Central memory CD8-positive, alpha-beta T cell (primary cell): Measurements from ENCODE around the gene IGSF3.
"Not testable (repeated sequence)": the region's sequence is repeated elsewhere in the genome, so short reads cannot be mapped to it uniquely, and the experiment has no call there.

Source experiments
- ATAC-seq: fragments of 150-1000 bp; cut with Tn5 transposase; replicated peaks from 2 replicates; pipeline ENCODE4 v1.10.0; 2022; ENCODE audit warnings: mild to moderate bottlenecking, moderate FRiP score, moderate number of reproducible peaks; ENCODE audit not compliant: poor library complexity, severe bottlenecking; ENCODE audit errors: extremely low read depth
- DNase-seq, 2 donors: peaks; one replicate each; pipeline ENCODE4 v3.0.0; 2021; ENCODE audit warnings: low spot score in 2 of 2
- H3K27ac Mint-ChIP-seq: one replicate; pipeline ENCODE4 v1.8.0; 2022; ENCODE audit warnings: low read depth, mild to moderate bottlenecking, moderate library complexity, mixed read lengths
- H3K27me3 Mint-ChIP-seq: one replicate; pipeline ENCODE4 v1.8.0; 2022; ENCODE audit warnings: mixed read lengths
- H3K36me3 Mint-ChIP-seq: one replicate; pipeline ENCODE4 v1.8.0; 2022; ENCODE audit warnings: mild to moderate bottlenecking, moderate library complexity, mixed read lengths; ENCODE audit not compliant: insufficient read depth
- H3K4me1 Mint-ChIP-seq: one replicate; pipeline ENCODE4 v1.8.0; 2022; ENCODE audit warnings: mixed read lengths
- H3K4me3 Mint-ChIP-seq: one replicate; pipeline ENCODE4 v1.8.0; 2022; ENCODE audit warnings: mild to moderate bottlenecking, moderate library complexity, mixed read lengths
- H3K9me3 Mint-ChIP-seq: one replicate; pipeline ENCODE4 v1.8.0; 2022; ENCODE audit warnings: mixed read lengths

IGSF3 gene

DNA sequence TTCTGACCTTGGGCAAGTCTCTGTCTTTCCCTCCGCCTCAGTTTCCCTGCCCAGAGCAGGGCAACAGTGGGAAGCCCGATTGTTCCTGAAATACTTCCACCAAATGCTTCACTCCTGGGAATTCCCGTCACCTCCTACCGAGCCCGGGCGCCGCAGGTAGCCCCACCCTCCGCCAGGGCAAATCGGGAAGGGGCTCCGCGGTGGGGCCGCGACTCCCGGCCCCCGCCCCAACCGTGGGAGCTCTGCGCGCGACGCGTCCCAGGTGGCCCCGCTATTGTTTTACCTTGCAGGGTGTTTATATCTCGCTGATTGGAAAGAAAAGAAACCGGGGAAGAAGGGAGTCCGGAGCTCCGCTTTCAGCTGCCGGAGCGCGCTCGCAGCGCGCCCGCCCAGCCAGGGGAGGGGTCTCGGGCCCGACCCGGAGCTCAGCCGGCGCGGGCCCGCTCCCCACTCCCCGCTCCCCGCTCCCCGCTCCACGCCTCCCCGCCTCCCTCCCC is 407 bp downstream of the IGSF3 start:
- Mint-ChIP-seq H3K4me1 (no peaks in the 10 kb centered on the region), H3K27ac (no peak overlapping the region), H3K9me3 (no peaks in the 10 kb centered on the region), H3K36me3 (peaks cover 1% of the 10 kb centered on the region), H3K27me3 (peaks cover 64% of the 10 kb centered on the region), H3K4me3 (peak overlapping the region; percentile 72)
- peak; percentile 26 for ATAC-seq
- no peak for DNase-seq

DNA sequence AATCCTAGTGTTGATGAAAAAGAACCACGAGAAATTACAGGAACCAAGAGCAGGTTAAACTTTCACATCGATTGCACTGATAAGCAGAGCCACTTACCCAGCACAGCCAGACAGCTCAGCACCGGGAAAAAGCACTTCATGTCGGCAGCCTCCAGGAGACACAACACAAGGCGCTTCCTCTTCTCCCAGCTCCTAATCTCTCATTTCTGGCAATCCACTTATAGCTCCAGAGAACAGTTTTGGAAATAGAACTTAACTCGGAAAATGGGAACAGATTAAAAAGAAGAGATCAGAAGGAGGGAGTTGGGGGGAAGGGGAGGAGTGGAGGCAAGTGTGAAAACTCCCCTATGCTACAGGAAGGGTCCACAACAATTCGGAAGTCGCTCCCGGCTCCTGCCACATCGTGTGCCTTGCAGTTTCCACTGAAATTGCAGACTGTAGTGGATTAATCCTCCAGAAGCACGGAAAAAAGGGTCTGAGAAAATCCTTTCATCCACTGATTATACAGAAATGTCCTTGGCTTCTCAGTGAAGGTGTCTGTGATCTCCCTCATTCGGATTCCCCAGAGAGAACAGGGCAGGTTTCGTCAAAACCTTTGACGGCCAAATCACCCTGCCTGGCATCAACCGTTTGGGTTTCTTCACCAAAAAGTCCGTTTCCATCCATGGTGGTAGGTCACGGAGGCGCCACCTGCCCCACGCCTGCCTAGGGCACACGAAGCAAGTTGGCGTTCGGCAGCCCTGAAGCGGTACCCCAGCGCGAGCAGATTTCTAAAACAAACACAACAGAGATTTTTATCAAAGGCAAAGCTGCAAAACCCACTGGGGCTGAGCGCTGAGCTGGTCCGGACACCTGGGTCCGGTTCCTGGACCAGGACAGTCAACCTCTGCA is 1.1 kb downstream of the IGSF3 start:
- Mint-ChIP-seq H3K36me3 (peaks cover 1% of the 10 kb centered on the region), H3K4me3 (peak overlapping the region; percentile 72), H3K27ac (no peak overlapping the region), H3K9me3 (no peaks in the 10 kb centered on the region), H3K27me3 (peaks cover 64% of the 10 kb centered on the region), H3K4me1 (no peaks in the 10 kb centered on the region)
- DNase-seq (no peak), ATAC-seq (no peak)

DNA sequence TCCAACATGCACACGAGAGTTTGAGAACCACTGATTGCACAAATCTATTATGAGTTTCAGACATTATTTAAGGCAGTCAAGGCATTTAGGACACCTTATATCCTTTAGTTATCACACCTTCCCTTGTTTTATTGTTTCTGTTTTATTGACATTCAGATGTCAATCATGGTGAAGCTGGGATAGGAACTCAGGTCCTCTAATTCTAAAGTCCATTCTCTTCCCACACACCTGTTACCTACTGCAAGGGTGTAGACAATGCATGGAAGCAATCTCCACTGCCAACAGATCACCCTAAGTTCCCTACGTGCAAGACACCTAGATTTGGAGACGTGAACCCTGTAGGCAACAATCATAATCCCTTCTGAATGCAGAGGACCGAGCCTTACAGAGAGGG is 2.6 kb downstream of the IGSF3 start:
- Mint-ChIP-seq H3K9me3 (no peaks in the 10 kb centered on the region), H3K36me3 (peaks cover 1% of the 10 kb centered on the region), H3K27ac (no peak overlapping the region), H3K4me3 (no peak overlapping the region), H3K27me3 (peaks cover 64% of the 10 kb centered on the region), H3K4me1 (no peaks in the 10 kb centered on the region)
- ATAC-seq, result no peak
- DNase-seq, result no peak

DNA sequence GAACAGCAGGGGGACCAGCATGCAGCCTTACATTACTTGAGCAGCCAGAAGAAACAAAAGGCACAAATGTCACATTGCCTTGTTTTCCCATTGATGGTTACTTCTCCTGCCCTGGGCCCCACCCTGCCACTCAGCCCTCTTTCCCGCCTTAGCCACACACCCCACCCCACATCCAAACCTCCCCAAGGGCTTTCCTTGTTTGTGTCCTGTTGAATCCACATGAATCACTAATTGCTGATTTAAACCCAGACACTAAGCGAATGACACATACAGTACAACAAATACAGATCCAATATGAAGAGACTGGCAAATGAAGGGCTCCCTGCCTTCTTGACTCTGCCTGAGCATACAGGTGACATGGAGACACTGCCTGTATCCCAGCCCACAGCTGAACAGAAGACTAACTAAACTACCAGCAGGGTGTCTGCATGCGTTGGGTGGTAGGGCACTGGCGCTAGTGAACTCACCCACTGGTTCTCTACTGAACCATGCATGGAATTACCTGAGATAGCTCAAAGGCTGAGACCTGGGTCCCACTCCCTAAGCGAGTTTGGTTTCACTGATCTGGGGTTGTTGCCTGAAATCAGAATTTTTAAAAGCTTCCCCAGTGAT is 3.1 kb downstream of the IGSF3 start:
- no peak overlapping the region for H3K27ac Mint-ChIP-seq
- no peaks in the 10 kb centered on the region for H3K4me1 Mint-ChIP-seq
- peaks cover 1% of the 10 kb centered on the region for H3K36me3 Mint-ChIP-seq
- no peaks in the 10 kb centered on the region for H3K9me3 Mint-ChIP-seq
- H3K4me3 Mint-ChIP-seq, result no peak overlapping the region
- no peak for ATAC-seq
- DNase-seq, result no peak
- peaks cover 62% of the 10 kb centered on the region for H3K27me3 Mint-ChIP-seq

DNA sequence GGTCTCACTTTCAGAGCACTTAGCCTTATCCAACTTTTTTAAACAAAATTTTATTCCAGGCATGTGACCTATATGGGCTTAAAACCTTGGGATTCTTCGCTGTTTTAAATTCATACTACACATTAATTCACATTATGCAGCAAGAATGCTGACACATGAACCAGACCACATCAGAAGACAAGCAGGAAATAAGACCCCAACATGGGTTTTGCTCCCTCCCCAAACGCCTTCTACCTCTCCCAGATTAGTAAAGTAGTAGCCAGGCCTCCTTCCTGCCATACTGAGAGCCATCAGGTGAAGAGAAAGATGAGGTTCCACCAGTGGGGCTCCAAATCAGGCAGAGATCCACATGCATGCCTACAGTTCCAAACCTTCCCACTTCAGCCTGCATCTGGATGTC is 3.7 kb downstream of the IGSF3 start:
- Mint-ChIP-seq H3K4me3 (no peak overlapping the region), H3K36me3 (peaks cover 1% of the 10 kb centered on the region), H3K4me1 (no peaks in the 10 kb centered on the region), H3K27me3 (peaks cover 56% of the 10 kb centered on the region), H3K27ac (no peak overlapping the region), H3K9me3 (no peaks in the 10 kb centered on the region)
- DNase-seq (no peak), ATAC-seq (no peak)

DNA sequence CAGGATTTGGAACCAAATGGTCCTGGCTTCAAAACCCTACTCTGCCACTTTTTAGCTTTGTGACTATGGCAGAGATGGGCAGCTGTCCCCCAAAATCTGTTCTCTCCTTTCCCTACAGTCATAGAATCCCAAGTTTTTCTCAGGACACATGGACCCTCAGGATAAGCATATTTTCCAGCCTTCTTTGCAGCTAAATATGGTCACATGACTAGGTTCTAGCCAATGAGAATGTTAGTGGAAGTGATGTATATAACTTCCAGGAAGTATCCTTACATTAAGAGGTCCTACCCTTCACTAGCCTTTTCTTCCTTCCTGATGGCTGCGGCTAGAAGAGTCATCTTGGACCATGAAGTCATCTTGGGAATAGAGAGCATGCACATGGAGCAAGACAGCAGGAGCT is 5.9 kb downstream of the IGSF3 start:
- Mint-ChIP-seq H3K27me3 (peaks cover 45% of the 10 kb centered on the region), H3K27ac (no peak overlapping the region), H3K36me3 (no peaks in the 10 kb centered on the region), H3K4me1 (no peaks in the 10 kb centered on the region), H3K4me3 (no peak overlapping the region), H3K9me3 (no peaks in the 10 kb centered on the region)
- ATAC-seq, result no peak
- DNase-seq, result no peak

DNA sequence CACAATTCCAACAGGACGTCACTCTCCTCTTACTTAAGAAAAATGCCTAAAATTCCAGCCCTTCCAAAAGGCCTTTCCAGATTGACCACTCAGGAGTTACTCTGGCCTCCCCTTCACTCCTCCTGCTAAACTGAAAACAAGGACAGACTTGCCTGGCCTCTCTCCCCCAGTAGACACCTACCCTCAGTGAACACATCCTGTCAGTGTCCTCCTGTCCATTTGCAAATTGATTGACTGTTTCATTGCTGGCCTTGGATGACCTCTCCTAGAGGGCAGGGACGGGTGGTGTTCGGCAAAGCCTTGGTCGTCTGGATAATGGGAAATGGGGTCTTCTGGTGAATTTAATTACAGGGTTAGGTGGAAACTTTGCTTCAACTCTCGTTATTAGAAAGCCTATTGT is 8.9 kb downstream of the IGSF3 start:
- not testable (repeated sequence) for H3K9me3 Mint-ChIP-seq, H3K4me1 Mint-ChIP-seq, H3K36me3 Mint-ChIP-seq, H3K4me3 Mint-ChIP-seq, ATAC-seq, DNase-seq, H3K27ac Mint-ChIP-seq
- peaks cover 23% of the 10 kb centered on the region for H3K27me3 Mint-ChIP-seq

DNA sequence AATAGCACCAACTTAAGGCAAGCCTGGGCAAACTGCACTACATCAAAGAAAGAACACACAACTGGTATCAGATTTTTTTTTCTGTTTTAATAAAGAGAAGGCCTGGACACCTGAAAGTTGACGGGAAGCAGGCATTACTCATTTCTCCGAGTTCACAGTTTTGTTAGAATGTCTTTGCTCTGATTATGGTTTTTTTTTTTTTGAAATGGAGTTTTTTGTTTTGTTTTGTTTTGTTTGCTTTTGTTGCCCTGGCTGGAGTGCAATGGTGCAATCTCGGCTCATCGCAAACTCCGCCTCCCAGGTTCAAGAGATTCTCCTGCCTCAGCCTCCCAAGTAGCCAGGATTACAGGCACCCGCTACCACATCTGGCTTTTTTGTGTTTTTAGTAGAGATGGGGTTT is 9.7 kb downstream of the IGSF3 start:
- not testable (repeated sequence) for H3K9me3 Mint-ChIP-seq, H3K27ac Mint-ChIP-seq, DNase-seq, H3K4me3 Mint-ChIP-seq, ATAC-seq, H3K36me3 Mint-ChIP-seq, H3K4me1 Mint-ChIP-seq
- H3K27me3 Mint-ChIP-seq, result peaks cover 23% of the 10 kb centered on the region

DNA sequence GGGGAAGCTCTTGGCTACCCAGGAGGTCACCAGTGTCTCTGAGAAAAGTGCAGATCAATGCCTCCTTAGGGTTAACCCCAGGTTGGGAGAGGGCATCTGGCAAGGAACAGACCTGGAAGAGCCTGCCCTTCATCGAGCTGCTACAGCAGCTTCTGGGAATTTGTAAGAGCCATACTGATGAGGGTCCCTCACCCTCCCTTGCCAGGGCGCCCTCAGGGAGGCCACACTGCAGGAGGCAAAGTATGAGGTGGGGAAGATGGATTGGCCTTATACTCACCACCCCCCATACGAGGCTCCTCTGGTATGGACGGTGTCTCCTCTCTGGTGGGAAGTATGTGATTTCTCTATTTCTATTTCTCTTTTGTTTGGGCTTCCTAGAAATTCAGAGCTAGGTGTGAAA is 13.2 kb downstream of the IGSF3 start:
- Mint-ChIP-seq H3K9me3 (no peaks in the 10 kb centered on the region), H3K27ac (no peak overlapping the region), H3K36me3 (no peaks in the 10 kb centered on the region), H3K4me1 (no peaks in the 10 kb centered on the region), H3K4me3 (no peak overlapping the region), H3K27me3 (peaks cover 30% of the 10 kb centered on the region)
- no peak for ATAC-seq
- no peak for DNase-seq

DNA sequence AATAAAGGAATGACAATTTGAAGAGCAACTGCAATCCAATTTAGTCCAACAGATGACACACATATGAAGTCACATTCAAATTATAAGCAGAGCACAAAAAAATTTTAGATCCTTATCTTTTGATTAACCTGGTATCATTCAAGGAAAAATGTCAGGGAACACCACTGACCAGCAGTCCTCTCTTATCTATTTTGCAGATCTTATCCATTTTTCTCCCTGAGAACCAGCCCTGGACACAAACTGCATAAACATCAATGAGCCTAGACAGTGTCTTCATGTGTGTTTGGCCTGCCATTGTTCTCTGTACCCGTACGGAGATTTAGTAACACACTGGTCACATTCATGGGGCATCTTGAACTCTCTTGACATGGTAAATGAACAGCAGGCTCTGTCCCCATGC is 14.9 kb downstream of the IGSF3 start:
- ATAC-seq, DNase-seq, H3K4me1 Mint-ChIP-seq, H3K4me3 Mint-ChIP-seq, H3K9me3 Mint-ChIP-seq, H3K27ac Mint-ChIP-seq, H3K36me3 Mint-ChIP-seq: not testable (repeated sequence)
- peaks cover 35% of the 10 kb centered on the region for H3K27me3 Mint-ChIP-seq

DNA sequence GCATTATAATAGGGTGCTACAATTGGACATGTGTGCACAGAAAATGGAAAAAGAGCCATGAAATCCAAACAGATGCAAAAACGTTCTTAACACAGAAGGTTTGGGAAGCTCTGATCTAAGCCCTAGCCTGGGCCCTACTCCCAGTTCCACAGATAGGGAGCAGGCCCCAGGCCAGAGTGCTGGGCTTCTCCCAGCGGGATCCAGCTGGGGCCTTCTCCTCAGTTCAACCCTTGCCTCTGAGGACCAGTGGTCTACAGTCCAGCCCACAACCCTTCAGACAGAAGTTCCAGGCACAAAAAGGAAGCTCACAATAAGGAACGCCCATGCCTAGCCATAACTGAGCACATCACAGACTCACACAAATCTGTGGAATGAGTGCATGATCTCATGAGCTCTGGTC is 16.8 kb downstream of the IGSF3 start:
- not testable (repeated sequence) for H3K4me3 Mint-ChIP-seq, ATAC-seq, H3K36me3 Mint-ChIP-seq, H3K4me1 Mint-ChIP-seq, H3K9me3 Mint-ChIP-seq, H3K27ac Mint-ChIP-seq, DNase-seq
- H3K27me3 Mint-ChIP-seq, result peaks cover 35% of the 10 kb centered on the region

DNA sequence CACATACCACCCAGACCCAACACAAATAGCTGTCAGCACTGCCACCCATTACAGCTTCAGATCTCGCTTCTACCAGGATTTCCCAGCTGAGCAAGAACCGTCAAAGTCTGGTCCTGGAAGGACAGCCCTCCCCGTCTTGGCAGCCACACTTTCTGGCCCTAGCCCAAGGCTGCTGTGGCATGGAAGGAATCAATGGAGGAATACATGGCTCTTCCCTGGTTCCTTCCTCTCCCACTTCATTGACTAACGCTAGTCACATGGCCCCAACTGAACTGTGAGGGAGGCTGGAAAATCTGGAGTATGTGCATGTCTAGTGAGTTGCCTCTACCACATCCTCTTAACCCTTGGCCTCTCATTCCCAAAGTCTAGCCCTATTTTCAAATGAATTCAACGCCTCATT is 18.5 kb downstream of the IGSF3 start:
- peaks cover 35% of the 10 kb centered on the region for H3K27me3 Mint-ChIP-seq
- H3K4me3 Mint-ChIP-seq, DNase-seq, H3K9me3 Mint-ChIP-seq, H3K36me3 Mint-ChIP-seq, H3K4me1 Mint-ChIP-seq, ATAC-seq, H3K27ac Mint-ChIP-seq: not testable (repeated sequence)

DNA sequence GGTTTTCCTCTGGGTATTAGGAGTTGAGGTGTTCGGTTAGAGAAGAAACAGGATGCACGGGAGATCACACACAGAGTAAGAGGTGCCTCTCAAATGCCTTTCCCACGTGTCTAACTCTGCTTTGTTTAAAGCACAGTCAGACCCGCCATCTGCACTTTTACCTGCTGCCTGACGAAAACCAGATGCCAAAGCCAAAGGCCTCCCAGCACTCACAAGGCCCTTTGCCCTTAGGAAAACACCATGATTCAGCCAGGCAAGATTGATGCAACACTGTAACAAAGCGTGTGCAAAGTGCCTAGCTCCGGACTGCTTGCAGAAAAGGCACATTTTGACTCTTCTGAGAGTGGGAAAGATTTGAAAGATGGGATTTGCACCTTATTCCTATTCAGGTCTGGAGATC is 19.2 kb downstream of the IGSF3 start:
- not testable (repeated sequence) for H3K36me3 Mint-ChIP-seq, DNase-seq, H3K4me3 Mint-ChIP-seq, H3K9me3 Mint-ChIP-seq, H3K27ac Mint-ChIP-seq, ATAC-seq, H3K4me1 Mint-ChIP-seq
- H3K27me3 Mint-ChIP-seq, result peaks cover 35% of the 10 kb centered on the region
